WTC11 (cell line): Measurements from ENCODE around the gene CACNA1A. TPM values are rescaled to one million over a fixed set of nuclear protein-coding genes. Genes with fewer than 3 reads are reported as not detected.

Source experiments
- ATAC-seq: fragments of 200-7000 bp; cut with Tn5 transposase; 2 replicates; pipeline ENCODE4 v1.10.0; 2021; ENCODE audit warnings: mild to moderate bottlenecking, moderate library complexity
- CTCF ChIA-PET: fragments of 300-600 bp; sonication (Branson Sonifier 250); formaldehyde crosslinking; loops from one replicate; lab custom pipeline; 2021; ENCODE audit warnings: antibody characterized with exemption; lab: Charles Lee
- POLR2A ChIA-PET: fragments of 350-600 bp; sonication (Branson Sonifier 250); formaldehyde crosslinking; loops from one replicate; lab custom pipeline; 2021; ENCODE audit warnings: antibody characterized with exemption; lab: Charles Lee
- DNase-seq: peaks from one replicate; pipeline ENCODE4 v3.0.0; 2021; ENCODE audit warnings: low spot score
- H3K27ac Mint-ChIP-seq: 2 replicates; pipeline ENCODE4 v1.8.0; 2021; ENCODE audit warnings: mixed read lengths
- H3K27me3 Mint-ChIP-seq: 2 replicates; pipeline ENCODE4 v1.8.0; 2021; ENCODE audit warnings: low read depth, mild to moderate bottlenecking, moderate library complexity, mixed read lengths
- H3K36me3 Mint-ChIP-seq: 2 replicates; pipeline ENCODE4 v1.8.0; 2021; ENCODE audit warnings: mixed read lengths
- H3K4me1 Mint-ChIP-seq: 2 replicates; pipeline ENCODE4 v1.8.0; 2022; ENCODE audit warnings: mixed read lengths
- H3K4me3 Mint-ChIP-seq: 2 replicates; pipeline ENCODE4 v1.8.0; 2021; ENCODE audit warnings: mild to moderate bottlenecking, moderate library complexity, mixed read lengths
- H3K9me3 Mint-ChIP-seq: 2 replicates; pipeline ENCODE4 v1.8.0; 2021; ENCODE audit warnings: mixed read lengths
- ATF1 ChIP-seq: sonication (generic); formaldehyde crosslinking; IDR thresholded peaks from 2 replicates; pipeline ENCODE4 v1.8.1; 2023; ENCODE audit warnings: mild to moderate bottlenecking, moderate library complexity, missing genetic modification reagents
- FOXJ3 ChIP-seq: sonication (generic); formaldehyde crosslinking; IDR thresholded peaks from 2 replicates; pipeline ENCODE4 v1.9.0; 2021; ENCODE audit warnings: missing genetic modification reagents, mild to moderate bottlenecking, borderline replicate concordance
- GTF2I ChIP-seq: fragments of 250-450 bp; sonication (Bioruptor Pico); conservative IDR thresholded peaks from 2 replicates; pipeline ENCODE4 v1.4.0; 2021; ENCODE audit warnings: mild to moderate bottlenecking
- HMGA2 ChIP-seq: fragments of 250-450 bp; sonication (Bioruptor Pico); IDR thresholded peaks from 2 replicates; pipeline ENCODE4 v1.4.0; 2021; ENCODE audit warnings: mild to moderate bottlenecking, moderate library complexity
- JAZF1 ChIP-seq: fragments of 250-450 bp; sonication (Bioruptor Pico); IDR thresholded peaks from 2 replicates; pipeline ENCODE4 v1.9.0; 2021; ENCODE audit warnings: moderate library complexity, mild to moderate bottlenecking, inconsistent platforms
- MXD4 ChIP-seq: fragments of 250-450 bp; sonication (Bioruptor Pico); IDR thresholded peaks from 2 replicates; pipeline ENCODE4 v1.8.0; 2021; ENCODE audit warnings: mild to moderate bottlenecking, moderate library complexity, borderline replicate concordance
- MYBL2 ChIP-seq: sonication (generic); formaldehyde crosslinking; IDR thresholded peaks from 2 replicates; pipeline ENCODE4 v1.8.1; 2023; ENCODE audit warnings: mild to moderate bottlenecking, moderate library complexity, missing genetic modification reagents
- NFATC4 ChIP-seq: fragments of 250-450 bp; sonication (Bioruptor Pico); IDR thresholded peaks from 2 replicates; pipeline ENCODE4 v1.9.0; 2021; ENCODE audit warnings: mild to moderate bottlenecking
- NFE2L1 ChIP-seq: sonication (generic); formaldehyde crosslinking; IDR thresholded peaks from 2 replicates; pipeline ENCODE4 v1.8.1; 2023; ENCODE audit warnings: missing genetic modification reagents
- NFYB ChIP-seq: sonication (generic); formaldehyde crosslinking; conservative IDR thresholded peaks from 2 replicates; pipeline ENCODE4 v1.8.0; 2022; ENCODE audit warnings: low read depth, missing genetic modification reagents
- NR3C1 ChIP-seq: sonication (generic); formaldehyde crosslinking; conservative IDR thresholded peaks from 2 replicates; pipeline ENCODE4 v1.8.1; 2023; ENCODE audit warnings: low read depth, mild to moderate bottlenecking, missing genetic modification reagents
- PRRX2 ChIP-seq: fragments of 250-450 bp; sonication (Bioruptor Pico); IDR thresholded peaks from 2 replicates; pipeline ENCODE4 v1.8.0; 2021; ENCODE audit warnings: mild to moderate bottlenecking
- TEAD4 ChIP-seq: sonication (generic); formaldehyde crosslinking; IDR thresholded peaks from 2 replicates; pipeline ENCODE4 v1.8.0; 2022; ENCODE audit warnings: mild to moderate bottlenecking, missing genetic modification reagents
- TP53 ChIP-seq: sonication (generic); formaldehyde crosslinking; IDR thresholded peaks from 2 replicates; pipeline ENCODE4 v1.8.1; 2023; ENCODE audit warnings: mild to moderate bottlenecking, missing genetic modification reagents
- ZNF219 ChIP-seq: sonication (generic); formaldehyde crosslinking; IDR thresholded peaks from 2 replicates; pipeline ENCODE4 v1.8.0; 2023; ENCODE audit warnings: missing genetic modification reagents, mild to moderate bottlenecking, borderline replicate concordance
- ZNF423 ChIP-seq: fragments of 250-450 bp; sonication (Bioruptor Pico); IDR thresholded peaks from 2 replicates; pipeline ENCODE4 v2.1.2; 2022; ENCODE audit warnings: mild to moderate bottlenecking, moderate library complexity
- total RNA-seq: library from RNA; stranded (reverse); gene quantifications from 3 replicates; pipeline ENCODE4 v1.2.3, GENCODE V29; 2021
- TF ChIP-seq, protein P1 (sequence below): fragments of 250-450 bp; sonication (Bioruptor Pico); IDR thresholded peaks from 2 replicates; pipeline ENCODE4 v1.9.0; 2021; ENCODE audit warnings: moderate library complexity, mild to moderate bottlenecking, inconsistent platforms, borderline replicate concordance
- TF ChIP-seq, protein P2 (sequence below): sonication (generic); formaldehyde crosslinking; IDR thresholded peaks from 2 replicates; pipeline ENCODE4 v1.8.0; 2022; ENCODE audit warnings: mild to moderate bottlenecking, missing genetic modification reagents
- TF ChIP-seq, protein P3 (sequence below): sonication (generic); formaldehyde crosslinking; IDR thresholded peaks from 2 replicates; pipeline ENCODE4 v1.8.1; 2023; ENCODE audit warnings: mild to moderate bottlenecking, missing genetic modification reagents
- TF ChIP-seq, protein P4 (sequence below): sonication (generic); formaldehyde crosslinking; IDR thresholded peaks from 2 replicates; pipeline ENCODE4 v1.8.0; 2022; ENCODE audit warnings: mild to moderate bottlenecking, missing genetic modification reagents
- TF ChIP-seq, protein P5 (sequence below): sonication (generic); formaldehyde crosslinking; IDR thresholded peaks from 2 replicates; pipeline ENCODE4 v1.8.1; 2023; ENCODE audit warnings: mild to moderate bottlenecking, missing genetic modification reagents
- TF ChIP-seq, protein P6 (sequence below): sonication (generic); formaldehyde crosslinking; IDR thresholded peaks from 2 replicates; pipeline ENCODE4 v1.8.0; 2022; ENCODE audit warnings: missing genetic modification reagents

Gene CACNA1A
- total RNA-seq, 1 experiment from 2014 or later, result 28.9 TPM

DNA sequence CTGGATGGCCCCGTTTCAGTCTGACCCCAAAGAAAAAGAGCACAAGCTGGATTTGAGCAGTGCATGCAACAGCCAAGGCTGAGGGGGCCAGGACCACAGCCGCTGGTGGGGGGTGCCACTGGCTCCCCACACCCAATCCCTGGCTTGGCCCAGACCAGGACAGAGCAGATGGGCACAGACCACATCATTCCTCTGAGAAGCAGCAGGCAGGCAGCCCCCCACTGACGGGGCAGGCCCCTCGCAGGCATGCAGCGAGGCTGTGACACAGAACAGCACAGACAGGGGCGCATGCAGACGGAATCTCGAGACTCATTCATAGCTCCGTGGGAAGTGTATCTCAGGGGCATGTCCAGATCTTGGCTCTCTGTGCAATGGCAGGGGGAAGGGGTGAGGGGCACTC lies 281.2 kb downstream of the CACNA1A start (continued):
- TF ChIP-seq, protein P1, sequence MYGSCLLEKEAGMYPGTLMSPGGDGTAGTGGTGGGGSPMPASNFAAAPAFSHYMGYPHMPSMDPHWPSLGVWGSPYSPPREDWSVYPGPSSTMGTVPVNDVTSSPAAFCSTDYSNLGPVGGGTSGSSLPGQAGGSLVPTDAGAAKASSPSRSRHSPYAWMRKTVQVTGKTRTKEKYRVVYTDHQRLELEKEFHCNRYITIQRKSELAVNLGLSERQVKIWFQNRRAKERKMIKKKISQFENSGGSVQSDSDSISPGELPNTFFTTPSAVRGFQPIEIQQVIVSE (CRISPR knock-in tag), result no peak
- TF ChIP-seq MYBL2 (CRISPR knock-in tag), result no peak
- TF ChIP-seq, protein P2, sequence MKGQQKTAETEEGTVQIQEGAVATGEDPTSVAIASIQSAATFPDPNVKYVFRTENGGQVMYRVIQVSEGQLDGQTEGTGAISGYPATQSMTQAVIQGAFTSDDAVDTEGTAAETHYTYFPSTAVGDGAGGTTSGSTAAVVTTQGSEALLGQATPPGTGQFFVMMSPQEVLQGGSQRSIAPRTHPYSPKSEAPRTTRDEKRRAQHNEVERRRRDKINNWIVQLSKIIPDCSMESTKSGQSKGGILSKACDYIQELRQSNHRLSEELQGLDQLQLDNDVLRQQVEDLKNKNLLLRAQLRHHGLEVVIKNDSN (CRISPR knock-in tag), result no peak
- TF ChIP-seq, protein P3, sequence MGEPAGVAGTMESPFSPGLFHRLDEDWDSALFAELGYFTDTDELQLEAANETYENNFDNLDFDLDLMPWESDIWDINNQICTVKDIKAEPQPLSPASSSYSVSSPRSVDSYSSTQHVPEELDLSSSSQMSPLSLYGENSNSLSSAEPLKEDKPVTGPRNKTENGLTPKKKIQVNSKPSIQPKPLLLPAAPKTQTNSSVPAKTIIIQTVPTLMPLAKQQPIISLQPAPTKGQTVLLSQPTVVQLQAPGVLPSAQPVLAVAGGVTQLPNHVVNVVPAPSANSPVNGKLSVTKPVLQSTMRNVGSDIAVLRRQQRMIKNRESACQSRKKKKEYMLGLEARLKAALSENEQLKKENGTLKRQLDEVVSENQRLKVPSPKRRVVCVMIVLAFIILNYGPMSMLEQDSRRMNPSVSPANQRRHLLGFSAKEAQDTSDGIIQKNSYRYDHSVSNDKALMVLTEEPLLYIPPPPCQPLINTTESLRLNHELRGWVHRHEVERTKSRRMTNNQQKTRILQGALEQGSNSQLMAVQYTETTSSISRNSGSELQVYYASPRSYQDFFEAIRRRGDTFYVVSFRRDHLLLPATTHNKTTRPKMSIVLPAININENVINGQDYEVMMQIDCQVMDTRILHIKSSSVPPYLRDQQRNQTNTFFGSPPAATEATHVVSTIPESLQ (CRISPR knock-in tag), result no peak
- TF ChIP-seq MXD4 (CRISPR knock-in tag), result no peak
- no peak for TF ChIP-seq FOXJ3 (CRISPR knock-in tag)
- no peak for TF ChIP-seq ATF1 (CRISPR knock-in tag)
- no peak for TF ChIP-seq NFE2L1 (CRISPR knock-in tag)
- TF ChIP-seq TEAD4 (CRISPR knock-in tag), result no peak
- no peak for TF ChIP-seq TP53
- TF ChIP-seq PRRX2, result no peak
- TF ChIP-seq, all 79 proteins: peak for 0

DNA sequence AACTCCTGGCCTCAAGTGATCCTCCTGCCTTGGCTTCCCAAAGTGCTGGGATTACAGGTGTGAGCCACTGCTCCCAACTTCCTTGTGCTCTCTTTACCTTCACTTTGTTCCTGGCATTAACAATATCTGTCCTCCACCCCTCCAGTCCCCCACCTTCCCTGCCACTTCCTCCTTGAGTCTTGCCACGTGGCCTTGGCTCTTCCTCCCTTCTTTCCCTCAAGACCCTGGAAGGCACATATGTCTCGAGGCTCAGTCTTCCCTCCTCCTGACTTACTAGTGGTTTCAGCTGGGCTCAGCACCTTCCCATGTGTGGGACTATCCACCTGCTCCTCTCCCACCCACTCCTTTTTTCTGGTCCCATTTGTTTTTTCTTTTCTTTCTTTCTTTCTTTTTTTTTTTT lies 285.4 kb downstream of the CACNA1A start:
- no peak overlapping the region for H3K4me3 Mint-ChIP-seq
- ChIA-PET CTCF (interaction anchor here (0.6 to 8.1 kb wide), 2 partner anchors 25 to 114 kb away, joined by 3 to 67 read pairs; no protein-coding TSS in a partner anchor), POLR2A (no interaction called here)
- H3K9me3 Mint-ChIP-seq, result no peaks in the 10 kb centered on the region
- no peak overlapping the region for H3K27ac Mint-ChIP-seq
- peaks cover 15% of the 10 kb centered on the region for H3K4me1 Mint-ChIP-seq
- ATAC-seq (no peak), DNase-seq (no peak)
- no peak for TF ChIP-seq NFATC4
- TF ChIP-seq, protein P2 (CRISPR knock-in tag), result no peak
- TF ChIP-seq, protein P4, sequence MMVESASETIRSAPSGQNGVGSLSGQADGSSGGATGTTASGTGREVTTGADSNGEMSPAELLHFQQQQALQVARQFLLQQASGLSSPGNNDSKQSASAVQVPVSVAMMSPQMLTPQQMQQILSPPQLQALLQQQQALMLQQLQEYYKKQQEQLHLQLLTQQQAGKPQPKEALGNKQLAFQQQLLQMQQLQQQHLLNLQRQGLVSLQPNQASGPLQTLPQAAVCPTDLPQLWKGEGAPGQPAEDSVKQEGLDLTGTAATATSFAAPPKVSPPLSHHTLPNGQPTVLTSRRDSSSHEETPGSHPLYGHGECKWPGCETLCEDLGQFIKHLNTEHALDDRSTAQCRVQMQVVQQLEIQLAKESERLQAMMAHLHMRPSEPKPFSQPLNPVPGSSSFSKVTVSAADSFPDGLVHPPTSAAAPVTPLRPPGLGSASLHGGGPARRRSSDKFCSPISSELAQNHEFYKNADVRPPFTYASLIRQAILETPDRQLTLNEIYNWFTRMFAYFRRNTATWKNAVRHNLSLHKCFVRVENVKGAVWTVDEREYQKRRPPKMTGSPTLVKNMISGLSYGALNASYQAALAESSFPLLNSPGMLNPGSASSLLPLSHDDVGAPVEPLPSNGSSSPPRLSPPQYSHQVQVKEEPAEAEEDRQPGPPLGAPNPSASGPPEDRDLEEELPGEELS (CRISPR knock-in tag), result no peak
- TF ChIP-seq HMGA2 (CRISPR knock-in tag), result no peak
- TF ChIP-seq NFYB (CRISPR knock-in tag), result no peak
- TF ChIP-seq, protein P3 (CRISPR knock-in tag), result no peak
- TF ChIP-seq FOXJ3 (CRISPR knock-in tag), result no peak
- no peak for TF ChIP-seq NR3C1 (CRISPR knock-in tag)
- TF ChIP-seq ZNF219 (CRISPR knock-in tag), result no peak
- TF ChIP-seq GTF2I, result no peak
- TF ChIP-seq ZNF423 (CRISPR knock-in tag), result no peak
- TF ChIP-seq, protein P5, sequence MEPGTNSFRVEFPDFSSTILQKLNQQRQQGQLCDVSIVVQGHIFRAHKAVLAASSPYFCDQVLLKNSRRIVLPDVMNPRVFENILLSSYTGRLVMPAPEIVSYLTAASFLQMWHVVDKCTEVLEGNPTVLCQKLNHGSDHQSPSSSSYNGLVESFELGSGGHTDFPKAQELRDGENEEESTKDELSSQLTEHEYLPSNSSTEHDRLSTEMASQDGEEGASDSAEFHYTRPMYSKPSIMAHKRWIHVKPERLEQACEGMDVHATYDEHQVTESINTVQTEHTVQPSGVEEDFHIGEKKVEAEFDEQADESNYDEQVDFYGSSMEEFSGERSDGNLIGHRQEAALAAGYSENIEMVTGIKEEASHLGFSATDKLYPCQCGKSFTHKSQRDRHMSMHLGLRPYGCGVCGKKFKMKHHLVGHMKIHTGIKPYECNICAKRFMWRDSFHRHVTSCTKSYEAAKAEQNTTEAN (CRISPR knock-in tag), result no peak
- TF ChIP-seq JAZF1 (CRISPR knock-in tag), result no peak
- TF ChIP-seq, protein P6, sequence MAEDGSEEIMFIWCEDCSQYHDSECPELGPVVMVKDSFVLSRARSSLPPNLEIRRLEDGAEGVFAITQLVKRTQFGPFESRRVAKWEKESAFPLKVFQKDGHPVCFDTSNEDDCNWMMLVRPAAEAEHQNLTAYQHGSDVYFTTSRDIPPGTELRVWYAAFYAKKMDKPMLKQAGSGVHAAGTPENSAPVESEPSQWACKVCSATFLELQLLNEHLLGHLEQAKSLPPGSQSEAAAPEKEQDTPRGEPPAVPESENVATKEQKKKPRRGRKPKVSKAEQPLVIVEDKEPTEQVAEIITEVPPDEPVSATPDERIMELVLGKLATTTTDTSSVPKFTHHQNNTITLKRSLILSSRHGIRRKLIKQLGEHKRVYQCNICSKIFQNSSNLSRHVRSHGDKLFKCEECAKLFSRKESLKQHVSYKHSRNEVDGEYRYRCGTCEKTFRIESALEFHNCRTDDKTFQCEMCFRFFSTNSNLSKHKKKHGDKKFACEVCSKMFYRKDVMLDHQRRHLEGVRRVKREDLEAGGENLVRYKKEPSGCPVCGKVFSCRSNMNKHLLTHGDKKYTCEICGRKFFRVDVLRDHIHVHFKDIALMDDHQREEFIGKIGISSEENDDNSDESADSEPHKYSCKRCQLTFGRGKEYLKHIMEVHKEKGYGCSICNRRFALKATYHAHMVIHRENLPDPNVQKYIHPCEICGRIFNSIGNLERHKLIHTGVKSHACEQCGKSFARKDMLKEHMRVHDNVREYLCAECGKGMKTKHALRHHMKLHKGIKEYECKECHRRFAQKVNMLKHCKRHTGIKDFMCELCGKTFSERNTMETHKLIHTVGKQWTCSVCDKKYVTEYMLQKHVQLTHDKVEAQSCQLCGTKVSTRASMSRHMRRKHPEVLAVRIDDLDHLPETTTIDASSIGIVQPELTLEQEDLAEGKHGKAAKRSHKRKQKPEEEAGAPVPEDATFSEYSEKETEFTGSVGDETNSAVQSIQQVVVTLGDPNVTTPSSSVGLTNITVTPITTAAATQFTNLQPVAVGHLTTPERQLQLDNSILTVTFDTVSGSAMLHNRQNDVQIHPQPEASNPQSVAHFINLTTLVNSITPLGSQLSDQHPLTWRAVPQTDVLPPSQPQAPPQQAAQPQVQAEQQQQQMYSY, result no peak
- H3K36me3 Mint-ChIP-seq, result peaks cover 4% of the 10 kb centered on the region; the same call in 1 of the 2 replicates
- H3K27me3 Mint-ChIP-seq, result no peaks in the 10 kb centered on the region
